HG03439 (cell line): Measurements from ENCODE around the gene DOK7.
"Not testable (repeated sequence)": the region's sequence is repeated elsewhere in the genome, so short reads cannot be mapped to it uniquely, and the experiment has no call there.

ENCODE experiments used
- ATAC-seq: cut with Tn5 transposase; IDR thresholded peaks from one replicate; pipeline ENCODE4 v1.9.1; 2021; ENCODE audit warnings: mild to moderate bottlenecking, moderate library complexity; ENCODE audit not compliant: unreplicated experiment

Gene DOK7

GRCh38 chr4:3459156-3459555 lies 4.0 kb upstream of the DOK7 start:
- ATAC-seq: not testable (repeated sequence)

- no peak for ATAC-seq
These were observed 2.2 kb upstream of the DOK7 start for GRCh38 chr4:3460926-3461325.

GRCh38 chr4:3461515-3462291 lies 1.4 kb upstream of the DOK7 start:
- no peak for ATAC-seq

GRCh38 chr4:3462321-3462789 lies 751 bp upstream of the DOK7 start:
- ATAC-seq: no peak

GRCh38 chr4:3463556-3464348 lies 646 bp downstream of the DOK7 start:
- ATAC-seq: no peak

- no peak for ATAC-seq
These were observed 1.3 kb downstream of the DOK7 start for GRCh38 chr4:3464349-3464905.

- ATAC-seq: no peak
These were observed 2.0 kb downstream of the DOK7 start for GRCh38 chr4:3464911-3465697.

GRCh38 chr4:3465698-3466671 lies 2.9 kb downstream of the DOK7 start:
- no peak for ATAC-seq

- no peak for ATAC-seq
These were observed 3.8 kb downstream of the DOK7 start for GRCh38 chr4:3466691-3467600.

- no peak for ATAC-seq
These were observed 4.5 kb downstream of the DOK7 start for GRCh38 chr4:3467601-3468031.

GRCh38 chr4:3468154-3468553 lies 5.0 kb downstream of the DOK7 start:
- no peak for ATAC-seq

GRCh38 chr4:3468804-3469203 lies 5.7 kb downstream of the DOK7 start:
- no peak for ATAC-seq

GRCh38 chr4:3469386-3470243 lies 6.5 kb downstream of the DOK7 start:
- no peak for ATAC-seq

GRCh38 chr4:3470244-3471097 lies 7.4 kb downstream of the DOK7 start:
- ATAC-seq: no peak

- no peak for ATAC-seq
These were observed 8.1 kb downstream of the DOK7 start for GRCh38 chr4:3471098-3471760.

- ATAC-seq: no peak
These were observed 8.8 kb downstream of the DOK7 start for GRCh38 chr4:3471886-3472285.
